Upper lobe of right lung (tissue), 1 donor: ENCODE data around the gene SEMA3B. TPM values are rescaled to one million over a fixed set of nuclear protein-coding genes. Genes with fewer than 3 reads are reported as not detected.
"Not testable (repeated sequence)": the region's sequence is repeated elsewhere in the genome, so short reads cannot be mapped to it uniquely, and the experiment has no call there.

Experiments
- ATAC-seq: fragments of 200-7000 bp; cut with Tn5 transposase; one replicate; pipeline ENCODE4 v1.9.1; 2020; ENCODE audit warnings: mild to moderate bottlenecking, moderate library complexity
- DNase-seq: peaks from one replicate; pipeline ENCODE4 v3.0.0-alpha.2; 2020
- H3K27ac ChIP-seq: fragments of 200-600 bp; one replicate; pipeline ENCODE4 v1.8.0; 2022
- H3K27me3 ChIP-seq: fragments of 200-600 bp; one replicate; pipeline ENCODE4 v1.8.0; 2022; ENCODE audit warnings: mild to moderate bottlenecking
- H3K36me3 ChIP-seq: fragments of 200-600 bp; one replicate; pipeline ENCODE4 v1.8.0; 2022
- H3K4me1 ChIP-seq: fragments of 200-600 bp; one replicate; pipeline ENCODE4 v1.8.0; 2022
- H3K4me3 ChIP-seq: fragments of 200-600 bp; one replicate; pipeline ENCODE4 v1.8.0; 2022; ENCODE audit warnings: mild to moderate bottlenecking
- H3K9me3 ChIP-seq: fragments of 200-600 bp; one replicate; pipeline ENCODE4 v1.8.0; 2022
- intact Hi-C: fragments of 100-400 bp; cut with DNase I; formaldehyde crosslinking; loops from one replicate; pipeline ENCODE4 v1.11.0; 2022
- total RNA-seq: library from RNA; stranded (reverse); fragmentation: NEBNext Ultra II Directional; extraction: Animal tissue kit (Norgen Biotek cat#: 25700); gene quantifications from one replicate; pipeline ENCODE4 v1.2.1, GENCODE V29; 2021
- TF ChIP-seq, protein P1 (sequence below): fragments of 200-600 bp; IDR thresholded peaks from one replicate; pipeline ENCODE4 v1.8.0; 2022; ENCODE audit warnings: antibody characterized with exemption
- donor health status: DM: no; HTN: yes; CAD: no; lungs with severe emphysema.

Gene SEMA3B
- total RNA-seq, 1 donor from 2014 or later = 120 TPM

DNA sequence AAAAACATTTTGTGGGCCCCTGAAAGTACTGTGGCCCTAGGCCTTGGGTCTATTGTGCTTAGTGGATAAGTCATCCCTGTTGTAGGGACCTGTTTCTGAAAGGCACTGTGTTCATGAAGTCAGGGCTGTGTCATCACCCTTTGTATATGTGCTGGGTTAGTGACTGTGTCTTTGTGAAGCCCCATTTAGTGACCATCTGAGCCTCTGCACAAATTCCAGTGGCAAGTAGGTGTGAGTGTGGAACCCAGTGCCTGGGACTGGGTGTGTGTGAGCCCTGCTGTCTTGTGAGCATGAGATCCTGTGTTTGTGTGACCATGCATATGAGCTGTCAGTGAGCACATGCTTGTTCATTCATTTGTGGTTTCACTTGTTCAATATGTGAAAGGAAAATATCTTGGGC, 35.7 kb downstream of the SEMA3B start:
- H3K27me3 ChIP-seq = no peaks in the 10 kb centered on the region
- DNase-seq = no peak
- H3K27ac ChIP-seq = no peak overlapping the region
- TF ChIP-seq, protein P1, sequence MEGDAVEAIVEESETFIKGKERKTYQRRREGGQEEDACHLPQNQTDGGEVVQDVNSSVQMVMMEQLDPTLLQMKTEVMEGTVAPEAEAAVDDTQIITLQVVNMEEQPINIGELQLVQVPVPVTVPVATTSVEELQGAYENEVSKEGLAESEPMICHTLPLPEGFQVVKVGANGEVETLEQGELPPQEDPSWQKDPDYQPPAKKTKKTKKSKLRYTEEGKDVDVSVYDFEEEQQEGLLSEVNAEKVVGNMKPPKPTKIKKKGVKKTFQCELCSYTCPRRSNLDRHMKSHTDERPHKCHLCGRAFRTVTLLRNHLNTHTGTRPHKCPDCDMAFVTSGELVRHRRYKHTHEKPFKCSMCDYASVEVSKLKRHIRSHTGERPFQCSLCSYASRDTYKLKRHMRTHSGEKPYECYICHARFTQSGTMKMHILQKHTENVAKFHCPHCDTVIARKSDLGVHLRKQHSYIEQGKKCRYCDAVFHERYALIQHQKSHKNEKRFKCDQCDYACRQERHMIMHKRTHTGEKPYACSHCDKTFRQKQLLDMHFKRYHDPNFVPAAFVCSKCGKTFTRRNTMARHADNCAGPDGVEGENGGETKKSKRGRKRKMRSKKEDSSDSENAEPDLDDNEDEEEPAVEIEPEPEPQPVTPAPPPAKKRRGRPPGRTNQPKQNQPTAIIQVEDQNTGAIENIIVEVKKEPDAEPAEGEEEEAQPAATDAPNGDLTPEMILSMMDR = no peak
- ATAC-seq = no peak
- H3K4me3 ChIP-seq = no peak overlapping the region
- H3K4me1 ChIP-seq = peaks cover 23% of the 10 kb centered on the region
- H3K36me3 ChIP-seq = no peaks in the 10 kb centered on the region
- no peaks in the 10 kb centered on the region for H3K9me3 ChIP-seq
- intact Hi-C loops = no loop called here

DNA sequence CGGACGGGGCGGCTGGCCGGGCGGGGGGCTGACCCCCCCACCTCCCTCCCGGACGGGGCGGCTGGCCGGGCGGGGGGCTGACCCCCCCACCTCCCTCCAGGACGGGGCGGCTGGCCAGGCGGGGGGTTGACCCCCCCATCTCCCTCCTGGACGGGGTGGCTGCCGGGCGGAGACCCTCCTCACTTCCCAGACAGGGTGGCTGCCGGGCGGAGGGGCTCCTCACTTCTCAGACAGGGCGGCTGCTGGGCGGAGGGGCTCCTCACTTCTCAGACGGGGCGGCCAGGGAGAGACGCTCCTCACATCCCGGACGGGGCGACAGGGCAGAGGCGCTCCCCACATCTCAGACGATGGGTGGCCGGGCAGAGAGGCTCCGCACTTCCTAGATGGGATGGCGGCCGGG, 43.1 kb downstream of the SEMA3B start:
- peaks cover 15% of the 10 kb centered on the region for H3K4me1 ChIP-seq
- intact Hi-C loops, H3K27me3 ChIP-seq, H3K9me3 ChIP-seq, DNase-seq, H3K27ac ChIP-seq, ATAC-seq: not testable (repeated sequence)
- H3K36me3 ChIP-seq = peaks cover 10% of the 10 kb centered on the region
- H3K4me3 ChIP-seq = peak overlapping the region; percentile 19

DNA sequence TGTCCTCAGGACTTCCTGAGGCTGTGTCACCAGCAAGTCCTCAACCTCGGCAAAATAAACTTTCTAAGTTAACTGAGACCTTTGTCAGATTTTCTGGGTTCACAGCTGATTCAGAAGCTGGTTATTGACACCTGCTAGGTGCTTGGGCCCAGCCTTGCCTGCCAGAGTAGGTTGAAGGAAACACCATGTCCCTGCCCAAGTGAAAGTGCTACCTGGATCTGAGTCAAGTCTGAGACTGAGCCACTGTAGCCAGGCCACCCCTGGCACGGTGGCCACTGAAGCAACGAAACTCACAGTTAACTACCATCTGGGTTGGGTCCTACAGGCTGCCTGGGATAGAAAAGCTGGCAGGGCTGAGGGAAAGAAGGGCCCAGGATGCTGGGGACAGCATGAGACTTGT, 45.4 kb downstream of the SEMA3B start:
- TF ChIP-seq, protein P1 = no peak
- H3K27ac ChIP-seq = peak overlapping the region; percentile 65

DNA sequence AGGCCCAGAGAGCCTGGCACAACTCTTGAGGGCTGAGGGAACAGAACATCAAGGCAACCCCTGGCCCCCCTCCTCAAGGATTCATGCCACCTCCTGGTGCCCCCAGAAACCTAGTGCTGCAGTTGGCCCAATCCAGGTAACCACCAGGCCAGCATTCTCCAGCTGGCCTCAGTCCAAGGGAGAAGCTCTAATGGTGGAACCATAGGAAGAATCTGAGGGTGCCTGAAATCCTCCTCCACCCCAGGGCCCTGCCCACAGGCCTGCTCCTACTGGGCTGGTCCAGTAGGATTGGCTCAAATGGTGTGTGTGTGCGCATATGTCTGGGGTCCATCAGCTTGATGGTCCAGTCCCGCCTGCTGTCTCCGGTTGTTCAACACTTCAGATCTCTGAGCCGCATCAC, 45.9 kb downstream of the SEMA3B start:
- intact Hi-C loops = no loop called here
- DNase-seq (no peak), ATAC-seq (no peak)
- TF ChIP-seq, protein P1 = no peak
- H3K27me3 ChIP-seq = no peaks in the 10 kb centered on the region
- H3K4me3 ChIP-seq = no peak overlapping the region
- peak overlapping the region; percentile 65 for H3K27ac ChIP-seq
- H3K4me1 ChIP-seq = peaks cover 41% of the 10 kb centered on the region
- H3K9me3 ChIP-seq = no peaks in the 10 kb centered on the region
- peaks cover 33% of the 10 kb centered on the region for H3K36me3 ChIP-seq

More for the DNA sequence above, 45.4 kb downstream of the SEMA3B start:
- Histone ChIP-seq H3K4me1 (peaks cover 36% of the 10 kb centered on the region), H3K9me3 (no peaks in the 10 kb centered on the region), H3K4me3 (no peak overlapping the region), H3K27me3 (no peaks in the 10 kb centered on the region), H3K36me3 (peaks cover 29% of the 10 kb centered on the region)
- peak; percentile 19 for ATAC-seq
- intact Hi-C loops = no loop called here
- DNase-seq = peak; percentile 71

DNA sequence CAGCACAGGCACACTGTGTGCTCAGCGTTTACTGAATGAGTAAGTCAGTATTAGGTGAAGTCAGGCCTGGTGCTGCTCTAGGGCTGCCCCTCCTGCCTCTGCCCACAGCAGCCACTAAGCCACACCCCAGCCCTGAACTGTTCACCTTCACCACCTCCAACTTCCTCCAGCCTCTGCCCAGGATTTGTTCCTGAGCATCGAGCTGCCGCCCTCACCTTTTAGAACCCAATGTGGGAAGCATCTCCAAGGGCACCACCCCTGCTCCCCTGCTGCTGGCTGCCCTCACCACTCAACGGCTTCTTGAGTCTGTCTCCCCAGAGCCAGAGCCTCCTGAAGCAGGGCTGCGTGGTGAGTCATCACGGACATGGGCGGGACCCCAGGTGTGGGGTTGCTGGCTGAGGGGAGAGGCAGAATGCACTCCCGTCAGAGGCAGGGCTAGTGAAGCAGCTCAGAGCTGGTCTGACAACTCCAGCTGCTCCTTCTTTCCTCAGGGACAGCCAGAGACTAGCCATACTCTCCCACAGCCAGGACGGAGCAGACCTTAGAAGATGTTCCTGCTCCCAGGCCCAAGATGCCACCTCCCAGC, 47.8 kb downstream of the SEMA3B start:
- Histone ChIP-seq H3K4me1 (peaks cover 49% of the 10 kb centered on the region), H3K27me3 (no peaks in the 10 kb centered on the region), H3K27ac (peak overlapping the region; percentile 79), H3K36me3 (peaks cover 33% of the 10 kb centered on the region), H3K4me3 (peak overlapping the region; percentile 66), H3K9me3 (no peaks in the 10 kb centered on the region)
- TF ChIP-seq, protein P1 = no peak
- DNase-seq (peak; percentile 95), ATAC-seq (peak; percentile 77)
- intact Hi-C loops = no loop called here

DNA sequence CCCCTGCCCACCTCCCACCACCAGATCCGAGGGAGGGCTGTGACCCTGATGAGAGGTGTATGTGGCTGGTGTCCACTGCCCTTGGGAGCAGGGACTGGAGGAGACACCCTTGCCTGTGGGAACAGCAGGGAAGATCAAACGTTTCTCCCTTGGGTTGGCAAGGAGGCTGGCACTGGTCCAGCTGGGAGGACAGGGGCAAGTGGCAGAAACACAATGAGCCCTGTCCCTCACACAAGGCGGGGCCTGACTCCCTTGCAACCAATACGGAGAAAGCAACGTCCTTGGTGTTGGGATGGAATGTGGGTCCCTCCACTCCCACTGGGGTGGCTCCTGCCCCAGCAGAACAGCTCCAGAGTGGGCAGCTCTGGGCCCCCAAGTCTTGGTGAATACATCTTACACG, 48.4 kb downstream of the SEMA3B start:
- H3K36me3 ChIP-seq = peaks cover 33% of the 10 kb centered on the region
- no peaks in the 10 kb centered on the region for H3K9me3 ChIP-seq
- TF ChIP-seq, protein P1 = no peak
- peaks cover 54% of the 10 kb centered on the region for H3K4me1 ChIP-seq
- H3K27ac ChIP-seq = peak overlapping the region; percentile 79
- H3K4me3 ChIP-seq = peak overlapping the region; percentile 66
- DNase-seq (peak; percentile 73), ATAC-seq (no peak)
- intact Hi-C loops = no loop called here
- H3K27me3 ChIP-seq = no peaks in the 10 kb centered on the region
